HEK293 (cell line): ENCODE results near the gene KCTD7.

ENCODE experiments used
- ZNF274 ChIP-seq, 2 experiments: fragments of 200-500 bp in 1 of 2; fragments of 450-650 bp in 1 of 2; sonication (Bioruptor generic) in 1 of 2; formaldehyde crosslinking in 1 of 2; IDR thresholded peaks; 2 replicates each; pipeline versions ENCODE4 v1.5.1 to v1.6.1; 2014 to 2016; ENCODE audit warnings: borderline replicate concordance in 1 of 2, inconsistent platforms in 1 of 2, low read length in 1 of 2, missing biosample characterization in 1 of 2, missing genetic modification characterization in 1 of 2
- ZNF660 ChIP-seq: fragments of 450-650 bp; IDR thresholded peaks from 2 replicates; pipeline ENCODE4 v1.5.1; 2018; ENCODE audit warnings: missing biosample characterization, mild to moderate bottlenecking, missing genetic modification characterization

- no peak for TF ChIP-seq ZNF274 (IDR thresholded peaks at IDR 0.05; ENCODE audit: low read length)
- no peak for TF ChIP-seq ZNF274 (tag by site-specific recombination; IDR thresholded peaks at IDR 0.05; ENCODE audit: borderline replicate concordance)
- TF ChIP-seq ZNF660 (tag by site-specific recombination), result no peak
These were observed 31.2 kb upstream of the KCTD7 start for GRCh38 chr7:66597461-66597860.
